CD8-positive, alpha-beta memory T cell (primary cell): Measurements from ENCODE around the gene HDAC9. TPM values are rescaled to one million over a fixed set of nuclear protein-coding genes. Genes with fewer than 3 reads are reported as not detected.

Experiments used
- CTCF ChIA-PET: fragments of 350-600 bp; sonication (Branson Sonifier 250); formaldehyde crosslinking; loops from one replicate; lab custom pipeline; 2021; ENCODE audit warnings: antibody characterized with exemption; lab: Charles Lee
- POLR2A ChIA-PET: fragments of 350-600 bp; sonication (Branson Sonifier 250); formaldehyde crosslinking; loops from one replicate; lab custom pipeline; 2021; ENCODE audit warnings: antibody characterized with exemption; lab: Charles Lee
- DNase-seq, 5 donors: peaks; one replicate each; pipeline versions ENCODE4 v3.0.0 to v3.0.0-alpha.2; 2020 to 2022; ENCODE audit warnings: mixed read lengths in 1 of 5
- H3K27ac ChIP-seq: one replicate; pipeline ENCODE4 v1.7.0; 2013; ENCODE audit warnings: low read depth, mild to moderate bottlenecking, low read length, moderate library complexity
- H3K27me3 ChIP-seq: 2 replicates; pipeline ENCODE4 v1.7.0; 2013; ENCODE audit warnings: low read length, mild to moderate bottlenecking; ENCODE audit not compliant: insufficient read depth, poor library complexity, severe bottlenecking
- H3K36me3 ChIP-seq: 2 replicates; pipeline ENCODE4 v1.7.0; 2013; ENCODE audit warnings: mild to moderate bottlenecking, low read length, moderate library complexity; ENCODE audit not compliant: insufficient read depth
- H3K4me1 ChIP-seq: 2 replicates; pipeline ENCODE4 v1.7.0; 2013; ENCODE audit warnings: mild to moderate bottlenecking, low read length, moderate library complexity; ENCODE audit not compliant: insufficient read depth
- H3K4me3 ChIP-seq: 2 replicates; pipeline ENCODE4 v1.7.0; 2013; ENCODE audit warnings: mild to moderate bottlenecking, low read length
- H3K9me3 ChIP-seq: 2 replicates; pipeline ENCODE4 v1.7.0; 2013; ENCODE audit warnings: mild to moderate bottlenecking, low read length
- H3K27ac Mint-ChIP-seq, 8 donors: one replicate each; pipeline ENCODE4 v1.8.0; 2020 to 2021; ENCODE audit warnings: mixed read lengths in 8 of 8, mild to moderate bottlenecking in 6 of 8, inconsistent platforms in 3 of 8, moderate library complexity in 3 of 8
- H3K27me3 Mint-ChIP-seq, 2 donors: one replicate each; pipeline ENCODE4 v1.8.0; 2020 to 2021; ENCODE audit warnings: mixed read lengths in 2 of 2, mild to moderate bottlenecking in 1 of 2, moderate library complexity in 1 of 2
- H3K36me3 Mint-ChIP-seq, 3 donors: one replicate each; pipeline ENCODE4 v1.8.0; 2020 to 2021; ENCODE audit warnings: mixed read lengths in 3 of 3, inconsistent platforms in 1 of 3, mild to moderate bottlenecking in 1 of 3
- H3K4me1 Mint-ChIP-seq, 3 donors: one replicate each; pipeline ENCODE4 v1.8.0; 2020 to 2021; ENCODE audit warnings: mixed read lengths in 3 of 3, inconsistent platforms in 1 of 3, mild to moderate bottlenecking in 1 of 3
- H3K4me3 Mint-ChIP-seq, 7 donors: one replicate each; pipeline ENCODE4 v1.8.0; 2020 to 2021; ENCODE audit warnings: mixed read lengths in 7 of 7, mild to moderate bottlenecking in 6 of 7, moderate library complexity in 4 of 7, inconsistent platforms in 2 of 7
- H3K9me3 Mint-ChIP-seq, 5 donors: one replicate each; pipeline ENCODE4 v1.8.0; 2020 to 2022; ENCODE audit warnings: mixed read lengths in 5 of 5, mild to moderate bottlenecking in 3 of 5, moderate library complexity in 2 of 5, inconsistent platforms in 1 of 5
- polyA plus RNA-seq: library from polyadenylated mRNA; unstranded; fragments of 300-500 nt; fragmentation: Illumina TruSeq; gene quantifications from one replicate; pipeline ENCODE4 v1.2.3, GENCODE V29; 2021
- total RNA-seq, 2 experiments: library from RNA; stranded (reverse); gene quantifications; one replicate each; pipeline ENCODE4 v1.2.3, GENCODE V29; 2021

The HDAC9 gene
- total and polyA plus RNA-seq, 3 experiments from 2014 or later, result 2.5 to 5.0 (median 3.2) TPM

DNA sequence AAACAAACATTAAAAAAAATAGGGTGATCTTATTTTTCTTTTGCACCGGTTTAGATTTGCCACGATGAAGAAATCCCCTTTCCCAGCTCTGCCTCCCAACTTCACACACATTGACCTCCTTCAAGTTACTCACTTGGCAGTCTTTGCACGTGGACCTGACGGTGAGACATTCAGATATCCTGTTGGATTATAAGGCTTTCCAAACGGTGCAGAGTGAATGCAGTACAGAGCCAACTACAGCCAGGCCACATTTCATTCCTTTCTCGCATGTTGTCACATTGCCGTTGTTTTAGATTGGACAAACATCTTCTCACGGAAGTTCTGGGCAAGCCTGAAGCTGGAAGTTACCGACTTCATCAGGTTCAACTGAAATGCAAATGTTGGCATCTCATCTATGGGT is 159.2 kb downstream of the HDAC9 start:
- H3K4me3 Mint-ChIP-seq, result no peak overlapping the region
- peaks cover 0 to 1% (median 0%) of the 10 kb centered on the region in 5 donors for H3K9me3 Mint-ChIP-seq
- Histone ChIP-seq H3K4me3 (no peak overlapping the region), H3K4me1 (no peaks in the 10 kb centered on the region), H3K9me3 (no peaks in the 10 kb centered on the region), H3K36me3 (no peaks in the 10 kb centered on the region), H3K27ac (no peak overlapping the region), H3K27me3 (no peaks in the 10 kb centered on the region)
- DNase-seq, result no peak
- H3K4me1 Mint-ChIP-seq, result no peaks in the 10 kb centered on the region
- no peak overlapping the region for H3K27ac Mint-ChIP-seq
- ChIA-PET CTCF (no interaction called here), POLR2A (no interaction called here)
- no peaks in the 10 kb centered on the region for H3K27me3 Mint-ChIP-seq
- no peaks in the 10 kb centered on the region for H3K36me3 Mint-ChIP-seq

DNA sequence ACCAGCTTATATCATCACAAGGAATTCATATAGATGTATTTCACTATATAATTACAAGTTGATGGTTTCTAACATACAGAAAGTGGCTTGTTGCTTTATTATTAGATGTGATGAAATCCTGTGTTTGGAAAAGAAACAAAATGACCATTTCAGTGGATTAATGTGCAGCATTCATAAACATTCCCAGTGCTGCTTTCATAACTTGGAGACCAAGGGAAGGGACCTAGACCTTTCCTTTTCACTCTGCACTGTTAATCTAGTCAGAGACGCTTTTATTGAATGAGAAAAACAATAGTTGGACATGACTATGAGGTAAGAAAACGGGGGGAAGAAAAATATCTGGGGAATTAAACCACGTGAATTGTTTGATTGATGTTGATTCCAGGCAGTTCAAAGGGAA is 160.0 kb downstream of the HDAC9 start:
- DNase-seq, result no peak
- Histone ChIP-seq H3K27me3 (no peaks in the 10 kb centered on the region), H3K27ac (no peak overlapping the region), H3K4me1 (no peaks in the 10 kb centered on the region), H3K9me3 (no peaks in the 10 kb centered on the region), H3K4me3 (no peak overlapping the region), H3K36me3 (no peaks in the 10 kb centered on the region)
- Mint-ChIP-seq H3K4me1 (no peaks in the 10 kb centered on the region), H3K9me3 (peaks cover 0 to 1% (median 0%) of the 10 kb centered on the region in 5 donors), H3K36me3 (no peaks in the 10 kb centered on the region), H3K27me3 (no peaks in the 10 kb centered on the region), H3K27ac (no peak overlapping the region), H3K4me3 (no peak overlapping the region)
- ChIA-PET POLR2A (no interaction called here), CTCF (no interaction called here)

DNA sequence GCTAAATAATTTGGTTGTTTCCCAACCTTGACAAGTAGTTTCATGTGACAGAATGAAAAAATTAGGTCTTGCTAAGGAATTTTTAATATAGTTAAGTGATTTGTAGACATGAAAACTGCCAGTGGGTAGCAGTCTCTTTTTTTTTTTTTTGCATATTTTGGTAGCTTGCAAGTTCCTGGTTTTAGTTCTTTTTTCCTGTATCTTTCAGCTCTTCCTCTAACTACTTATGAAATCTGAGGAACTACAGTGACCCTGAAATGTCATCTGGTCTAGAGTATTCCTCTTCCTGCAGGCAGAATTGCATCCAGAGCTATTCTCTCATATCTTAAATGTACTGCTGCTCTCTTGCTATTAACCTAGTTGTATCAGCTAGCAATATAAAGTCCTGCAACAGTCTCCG is 160.4 kb downstream of the HDAC9 start:
- no peaks in the 10 kb centered on the region for H3K36me3 Mint-ChIP-seq
- no peak overlapping the region for H3K4me3 ChIP-seq
- H3K9me3 Mint-ChIP-seq, result peaks cover 0 to 1% (median 0%) of the 10 kb centered on the region in 5 donors
- CTCF ChIA-PET, result interaction anchor here (0.7 kb wide), 1 partner anchor 353 kb away, joined by 3 read pairs; no protein-coding TSS in a partner anchor
- no peak for DNase-seq
- H3K27me3 ChIP-seq, result no peaks in the 10 kb centered on the region
- H3K4me1 ChIP-seq, result no peaks in the 10 kb centered on the region
- no peak overlapping the region for H3K4me3 Mint-ChIP-seq
- H3K9me3 ChIP-seq, result no peaks in the 10 kb centered on the region
- POLR2A ChIA-PET, result no interaction called here
- no peaks in the 10 kb centered on the region for H3K36me3 ChIP-seq
- H3K27ac ChIP-seq, result no peak overlapping the region
- H3K27ac Mint-ChIP-seq, result no peak overlapping the region
- no peaks in the 10 kb centered on the region for H3K4me1 Mint-ChIP-seq
- no peaks in the 10 kb centered on the region for H3K27me3 Mint-ChIP-seq

DNA sequence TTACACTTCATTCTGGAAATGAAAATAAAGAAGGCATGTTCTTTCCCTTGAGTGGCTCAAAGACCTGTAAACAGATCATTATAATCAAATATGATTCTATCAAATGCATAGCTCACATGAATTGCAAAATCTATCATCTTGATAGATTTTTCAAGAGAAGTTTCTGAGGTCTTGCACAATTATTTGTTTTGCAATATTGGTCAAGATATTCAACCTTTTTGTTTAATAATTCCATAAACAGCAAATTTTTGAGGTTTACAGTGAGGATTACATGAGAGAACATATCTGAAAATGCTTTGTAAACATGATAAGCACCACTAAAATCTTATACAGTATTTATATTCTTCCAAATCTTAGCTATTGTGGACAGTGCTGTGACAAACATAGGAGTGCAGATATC is 160.8 kb downstream of the HDAC9 start:
- no peaks in the 10 kb centered on the region for H3K27me3 Mint-ChIP-seq
- ChIA-PET CTCF (interaction anchor here (0.7 kb wide), 1 partner anchor 352 kb away, joined by 3 read pairs; no protein-coding TSS in a partner anchor), POLR2A (no interaction called here)
- H3K9me3 Mint-ChIP-seq, result peaks cover 0 to 1% (median 0%) of the 10 kb centered on the region in 5 donors
- no peaks in the 10 kb centered on the region for H3K4me1 ChIP-seq
- H3K4me3 ChIP-seq, result no peak overlapping the region
- H3K9me3 ChIP-seq, result no peaks in the 10 kb centered on the region
- H3K27ac Mint-ChIP-seq, result no peak overlapping the region
- H3K36me3 Mint-ChIP-seq, result no peaks in the 10 kb centered on the region
- no peaks in the 10 kb centered on the region for H3K36me3 ChIP-seq
- H3K4me1 Mint-ChIP-seq, result no peaks in the 10 kb centered on the region
- H3K4me3 Mint-ChIP-seq, result no peak overlapping the region
- no peaks in the 10 kb centered on the region for H3K27me3 ChIP-seq
- H3K27ac ChIP-seq, result no peak overlapping the region
- DNase-seq, result no peak

DNA sequence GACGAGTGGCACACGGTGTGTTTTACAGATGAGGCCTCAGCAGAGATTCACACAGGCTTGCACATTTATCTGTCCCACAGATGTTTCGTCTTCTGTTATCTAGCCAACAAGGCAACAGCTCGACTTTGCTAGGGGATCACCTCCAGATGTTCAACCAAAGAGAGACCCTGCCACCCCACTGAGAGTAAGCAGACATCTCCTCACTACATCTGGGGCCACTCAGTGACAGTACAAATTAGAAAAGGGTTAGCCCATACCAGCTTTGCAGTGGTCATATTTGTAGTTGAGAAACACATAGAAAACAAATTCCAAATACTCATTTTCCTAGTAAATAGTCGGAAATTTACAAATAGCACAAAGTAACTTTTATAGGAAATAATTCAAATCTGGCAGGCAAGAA is 164.2 kb downstream of the HDAC9 start:
- no peak for DNase-seq
- no peak overlapping the region for H3K4me3 ChIP-seq
- CTCF ChIA-PET, result no interaction called here
- POLR2A ChIA-PET, result no interaction called here
- no peaks in the 10 kb centered on the region for H3K9me3 ChIP-seq
- Mint-ChIP-seq H3K27me3 (no peaks in the 10 kb centered on the region), H3K36me3 (no peaks in the 10 kb centered on the region), H3K9me3 (peaks cover 0 to 1% (median 0%) of the 10 kb centered on the region in 5 donors), H3K4me1 (no peaks in the 10 kb centered on the region), H3K4me3 (no peak overlapping the region), H3K27ac (no peak overlapping the region)
- no peak overlapping the region for H3K27ac ChIP-seq
- no peaks in the 10 kb centered on the region for H3K36me3 ChIP-seq
- no peaks in the 10 kb centered on the region for H3K4me1 ChIP-seq
- no peaks in the 10 kb centered on the region for H3K27me3 ChIP-seq

DNA sequence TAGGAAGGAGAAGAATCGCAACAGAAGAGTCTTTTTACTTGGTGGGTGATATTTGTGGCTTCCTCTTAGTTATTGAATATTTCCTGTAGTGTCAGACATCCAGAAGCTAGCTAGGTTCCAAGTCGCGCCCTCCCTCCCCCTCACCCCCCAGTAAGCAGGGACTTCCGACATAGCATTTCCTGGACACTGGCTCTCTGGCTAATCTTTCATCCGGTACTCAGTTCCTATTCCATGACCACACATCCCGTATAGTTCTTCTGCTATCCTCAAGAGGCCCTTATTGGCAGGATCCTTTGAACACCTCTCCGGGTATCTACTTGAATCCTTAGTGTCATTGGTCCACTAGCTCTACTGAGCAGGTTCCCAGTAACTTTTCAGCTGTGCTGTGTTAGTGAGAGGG is 167.8 kb downstream of the HDAC9 start:
- no peaks in the 10 kb centered on the region for H3K36me3 Mint-ChIP-seq
- no peaks in the 10 kb centered on the region for H3K27me3 Mint-ChIP-seq

DNA sequence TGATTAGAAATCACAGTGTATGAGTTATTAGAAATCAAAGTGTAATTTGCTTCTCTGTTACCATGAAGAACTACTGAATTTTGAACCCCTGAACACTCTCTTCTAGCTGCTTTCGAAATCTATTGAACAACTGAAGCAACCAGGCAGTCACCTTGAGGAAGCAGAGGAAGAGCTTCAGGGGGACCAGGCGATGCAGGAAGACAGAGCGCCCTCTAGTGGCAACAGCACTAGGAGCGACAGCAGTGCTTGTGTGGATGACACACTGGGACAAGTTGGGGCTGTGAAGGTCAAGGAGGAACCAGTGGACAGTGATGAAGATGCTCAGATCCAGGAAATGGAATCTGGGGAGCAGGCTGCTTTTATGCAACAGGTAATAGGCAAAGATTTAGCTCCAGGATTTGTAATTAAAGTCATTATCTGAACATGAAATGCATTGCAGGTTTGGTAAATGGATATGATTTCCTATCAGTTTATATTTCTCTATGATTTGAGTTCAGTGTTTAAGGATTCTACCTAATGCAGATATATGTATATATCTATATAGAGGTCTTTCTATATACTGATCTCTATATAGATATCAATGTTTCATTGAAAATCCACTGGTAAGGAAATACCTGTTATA is 170.7 kb downstream of the HDAC9 start:
- Histone ChIP-seq H3K27me3 (no peaks in the 10 kb centered on the region), H3K27ac (no peak overlapping the region), H3K4me1 (no peaks in the 10 kb centered on the region), H3K36me3 (no peaks in the 10 kb centered on the region), H3K9me3 (no peaks in the 10 kb centered on the region), H3K4me3 (no peak overlapping the region)
- H3K4me1 Mint-ChIP-seq, result peaks cover 0 to 1% (median 0%) of the 10 kb centered on the region in 3 donors
- CTCF ChIA-PET, result interaction anchor here (0.7 to 1.5 kb wide), 7 partner anchors 9 to 334 kb away, joined by 3 to 9 read pairs (median 3); no protein-coding TSS in a partner anchor
- H3K36me3 Mint-ChIP-seq, result no peaks in the 10 kb centered on the region
- H3K9me3 Mint-ChIP-seq, result no peaks in the 10 kb centered on the region
- H3K4me3 Mint-ChIP-seq, result no peak overlapping the region
- no peaks in the 10 kb centered on the region for H3K27me3 Mint-ChIP-seq
- POLR2A ChIA-PET, result no interaction called here
- H3K27ac Mint-ChIP-seq, result no peak overlapping the region
- DNase-seq, result peak; percentile 18 to 72 (median 55)

More for the DNA sequence above, 167.8 kb downstream of the HDAC9 start:
- H3K4me3 Mint-ChIP-seq, result no peak overlapping the region
- H3K4me1 ChIP-seq, result no peaks in the 10 kb centered on the region
- ChIA-PET CTCF (no interaction called here), POLR2A (no interaction called here)
- H3K27me3 ChIP-seq, result no peaks in the 10 kb centered on the region
- H3K27ac Mint-ChIP-seq, result no peak overlapping the region
- no peak overlapping the region for H3K4me3 ChIP-seq
- peaks cover 0 to 1% (median 0%) of the 10 kb centered on the region in 3 donors for H3K4me1 Mint-ChIP-seq
- no peaks in the 10 kb centered on the region for H3K9me3 Mint-ChIP-seq
- H3K27ac ChIP-seq, result no peak overlapping the region
- H3K36me3 ChIP-seq, result no peaks in the 10 kb centered on the region
- H3K9me3 ChIP-seq, result no peaks in the 10 kb centered on the region
- DNase-seq, result no peak

DNA sequence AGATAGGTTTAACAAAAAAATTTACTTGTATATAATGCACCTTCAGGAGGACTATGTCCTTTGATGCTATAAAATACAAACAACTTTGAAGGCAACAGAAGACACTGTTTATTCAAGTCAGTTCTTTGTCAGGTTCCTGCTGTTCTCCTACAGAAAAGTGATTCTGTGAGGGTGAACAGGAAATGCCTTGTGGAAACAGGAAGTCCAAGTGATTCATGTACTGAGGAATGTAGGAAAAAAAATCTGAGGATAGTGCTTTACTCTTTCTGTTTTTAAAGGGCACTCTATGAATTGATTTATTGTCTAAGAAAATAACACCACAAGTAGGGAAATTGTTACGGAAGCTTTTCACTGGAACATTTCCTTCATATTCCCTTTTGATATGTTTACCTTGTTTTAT is 171.9 kb downstream of the HDAC9 start:
- no peak overlapping the region for H3K27ac ChIP-seq
- no peaks in the 10 kb centered on the region for H3K4me1 ChIP-seq
- no peaks in the 10 kb centered on the region for H3K9me3 Mint-ChIP-seq
- no peak overlapping the region for H3K4me3 Mint-ChIP-seq
- POLR2A ChIA-PET, result interaction anchor here (0.6 kb wide), 1 partner anchor 326 kb away, joined by 4 read pairs; no protein-coding TSS in a partner anchor
- H3K36me3 ChIP-seq, result no peaks in the 10 kb centered on the region
- no peak overlapping the region for H3K4me3 ChIP-seq
- CTCF ChIA-PET, result no interaction called here
- H3K4me1 Mint-ChIP-seq, result peaks cover 0 to 1% (median 0%) of the 10 kb centered on the region in 3 donors
- H3K27ac Mint-ChIP-seq, result no peak overlapping the region
- H3K9me3 ChIP-seq, result no peaks in the 10 kb centered on the region
- H3K27me3 Mint-ChIP-seq, result no peaks in the 10 kb centered on the region
- H3K36me3 Mint-ChIP-seq, result no peaks in the 10 kb centered on the region
- no peak for DNase-seq
- H3K27me3 ChIP-seq, result no peaks in the 10 kb centered on the region
